GM18519 (cell line): ENCODE measurements around the gene IQCC.
A peak's percentile ranks its signal among the peaks of the same experiment; 100 is the strongest.

Source experiments
- ATAC-seq: cut with Tn5 transposase; IDR thresholded peaks from one replicate; pipeline ENCODE4 v1.9.1; 2021; ENCODE audit warnings: mild to moderate bottlenecking, moderate library complexity; ENCODE audit not compliant: unreplicated experiment, low FRiP score

Gene IQCC

GRCh38 chr1:32221980-32222755 is 16.7 kb downstream of the IQCC start, which contains the start of the genes EIF3I and TMEM234:
Gene EIF3I (plus strand): TSS chr1:32222407. CDS start chr1:32222442, 35 bp downstream.
Gene TMEM234 (minus strand): TSS chr1:32222353. CDS start chr1:32222322, 31 bp downstream.
- ATAC-seq, result peak; percentile 77

- ATAC-seq, result no peak
Measured at GRCh38 chr1:32223683-32224082, 18.2 kb downstream of the IQCC start.

GRCh38 chr1:32224285-32224684 is 18.8 kb downstream of the IQCC start:
- no peak for ATAC-seq

GRCh38 chr1:32228771-32229170 is 23.3 kb downstream of the IQCC start:
- no peak for ATAC-seq

- no peak for ATAC-seq
Measured at GRCh38 chr1:32231843-32232432, 26.5 kb downstream of the IQCC start.

GRCh38 chr1:32232558-32233304 is 27.3 kb downstream of the IQCC start:
- no peak for ATAC-seq

- ATAC-seq, result no peak
Measured at GRCh38 chr1:32234792-32235191, 29.3 kb downstream of the IQCC start.

GRCh38 chr1:32239337-32239736 is 33.9 kb downstream of the IQCC start:
- no peak for ATAC-seq

GRCh38 chr1:32239790-32240139 is 34.3 kb downstream of the IQCC start:
- no peak for ATAC-seq

- no peak for ATAC-seq
Measured at GRCh38 chr1:32240140-32240951, 34.9 kb downstream of the IQCC start.

GRCh38 chr1:32241001-32241763 is 35.7 kb downstream of the IQCC start:
- no peak for ATAC-seq

- no peak for ATAC-seq
Measured at GRCh38 chr1:32242341-32242851, 36.9 kb downstream of the IQCC start.

GRCh38 chr1:32246888-32247273 is 41.4 kb downstream of the IQCC start, which contains the start of gene FAM167B:
Gene FAM167B (plus strand): TSS chr1:32247222. CDS start chr1:32247422, 200 bp downstream.
- no peak for ATAC-seq

- ATAC-seq, result no peak
Measured at GRCh38 chr1:32247452-32247851, 42.0 kb downstream of the IQCC start.

GRCh38 chr1:32247983-32248889 is 42.8 kb downstream of the IQCC start:
- no peak for ATAC-seq

GRCh38 chr1:32249831-32250525 is 44.5 kb downstream of the IQCC start:
- ATAC-seq, result no peak

GRCh38 chr1:32250893-32251716 is 45.6 kb downstream of the IQCC start, which contains the start of gene LCK:
Gene LCK (plus strand): TSS chr1:32251265. CDS start chr1:32274330, 23,065 bp downstream.
- no peak for ATAC-seq
